Activated CD4-positive, CD25-positive, alpha-beta regulatory T cell (primary cell): ENCODE measurements around the gene NRIP2.

Experiments
- DNase-seq, 4 experiments: peaks; one replicate each; lab custom pipeline; 2025; lab: John Stamatoyannopoulos, UW

NRIP2 gene

GRCh38 chr12:2775431-2775830 lies 59.4 kb downstream of the NRIP2 start:
- no peak for DNase-seq
